HL-60 (cell line): ENCODE results near the gene ZSWIM3.

ENCODE experiments used
- POLR2AphosphoS5 ChIP-seq: IDR thresholded peaks from 2 replicates; pipeline ENCODE4 v1.6.1; 2012; ENCODE audit warnings: low read depth
- TF ChIP-seq, protein P1 (sequence below): IDR thresholded peaks from one replicate; pipeline ENCODE4 v1.5.1; 2011; ENCODE audit warnings: low read length, control low read depth, inconsistent platforms; ENCODE audit not compliant: insufficient read depth

GRCh38 chr20:45816951-45817350 lies 40.5 kb upstream of the ZSWIM3 start:
- TF ChIP-seq, protein P1, sequence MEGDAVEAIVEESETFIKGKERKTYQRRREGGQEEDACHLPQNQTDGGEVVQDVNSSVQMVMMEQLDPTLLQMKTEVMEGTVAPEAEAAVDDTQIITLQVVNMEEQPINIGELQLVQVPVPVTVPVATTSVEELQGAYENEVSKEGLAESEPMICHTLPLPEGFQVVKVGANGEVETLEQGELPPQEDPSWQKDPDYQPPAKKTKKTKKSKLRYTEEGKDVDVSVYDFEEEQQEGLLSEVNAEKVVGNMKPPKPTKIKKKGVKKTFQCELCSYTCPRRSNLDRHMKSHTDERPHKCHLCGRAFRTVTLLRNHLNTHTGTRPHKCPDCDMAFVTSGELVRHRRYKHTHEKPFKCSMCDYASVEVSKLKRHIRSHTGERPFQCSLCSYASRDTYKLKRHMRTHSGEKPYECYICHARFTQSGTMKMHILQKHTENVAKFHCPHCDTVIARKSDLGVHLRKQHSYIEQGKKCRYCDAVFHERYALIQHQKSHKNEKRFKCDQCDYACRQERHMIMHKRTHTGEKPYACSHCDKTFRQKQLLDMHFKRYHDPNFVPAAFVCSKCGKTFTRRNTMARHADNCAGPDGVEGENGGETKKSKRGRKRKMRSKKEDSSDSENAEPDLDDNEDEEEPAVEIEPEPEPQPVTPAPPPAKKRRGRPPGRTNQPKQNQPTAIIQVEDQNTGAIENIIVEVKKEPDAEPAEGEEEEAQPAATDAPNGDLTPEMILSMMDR, result no peak
- TF ChIP-seq POLR2AphosphoS5, result no peak
